ENCODE results near the gene TPCN2.

TPCN2 gene

DNA sequence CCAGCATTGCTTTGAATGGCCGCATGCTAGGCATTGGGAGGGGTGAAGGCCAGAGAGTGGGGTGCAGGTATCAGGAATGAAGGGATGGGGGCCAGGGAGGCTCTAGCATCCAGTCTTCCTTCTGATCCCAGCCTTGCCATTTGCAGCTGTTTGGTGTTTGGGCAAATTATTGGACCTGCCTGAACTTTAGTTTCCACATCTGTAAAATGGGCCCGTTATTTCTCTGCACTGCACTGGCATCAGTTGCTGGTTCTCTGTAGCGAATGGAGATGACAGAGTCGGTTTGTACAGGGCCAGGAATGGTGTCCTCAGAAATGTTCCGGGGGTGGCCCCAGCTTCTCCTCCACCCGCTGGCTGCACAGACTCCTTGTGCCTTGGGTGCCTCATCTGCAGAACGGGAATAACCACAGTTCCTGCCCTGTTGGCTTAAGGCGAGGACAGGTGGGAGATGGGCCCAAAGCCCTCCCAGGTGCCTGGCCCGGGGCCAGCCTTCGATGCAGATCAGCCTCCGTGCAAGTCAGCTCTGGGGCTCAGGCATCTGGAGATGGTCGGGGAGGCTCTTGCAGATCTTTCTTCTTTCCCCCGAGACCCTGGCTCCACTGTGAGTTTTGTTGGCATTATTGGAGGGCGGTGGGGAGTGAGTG is 55.6 kb downstream of the TPCN2 start:
- TF ChIP-seq, protein P1, sequence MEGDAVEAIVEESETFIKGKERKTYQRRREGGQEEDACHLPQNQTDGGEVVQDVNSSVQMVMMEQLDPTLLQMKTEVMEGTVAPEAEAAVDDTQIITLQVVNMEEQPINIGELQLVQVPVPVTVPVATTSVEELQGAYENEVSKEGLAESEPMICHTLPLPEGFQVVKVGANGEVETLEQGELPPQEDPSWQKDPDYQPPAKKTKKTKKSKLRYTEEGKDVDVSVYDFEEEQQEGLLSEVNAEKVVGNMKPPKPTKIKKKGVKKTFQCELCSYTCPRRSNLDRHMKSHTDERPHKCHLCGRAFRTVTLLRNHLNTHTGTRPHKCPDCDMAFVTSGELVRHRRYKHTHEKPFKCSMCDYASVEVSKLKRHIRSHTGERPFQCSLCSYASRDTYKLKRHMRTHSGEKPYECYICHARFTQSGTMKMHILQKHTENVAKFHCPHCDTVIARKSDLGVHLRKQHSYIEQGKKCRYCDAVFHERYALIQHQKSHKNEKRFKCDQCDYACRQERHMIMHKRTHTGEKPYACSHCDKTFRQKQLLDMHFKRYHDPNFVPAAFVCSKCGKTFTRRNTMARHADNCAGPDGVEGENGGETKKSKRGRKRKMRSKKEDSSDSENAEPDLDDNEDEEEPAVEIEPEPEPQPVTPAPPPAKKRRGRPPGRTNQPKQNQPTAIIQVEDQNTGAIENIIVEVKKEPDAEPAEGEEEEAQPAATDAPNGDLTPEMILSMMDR (conservative IDR thresholded peaks at IDR 0.05; ENCODE audit: low read length): no peak
- DNase-seq (ENCODE audit: low read depth): no peak
- no peak overlapping the region for H3K4me3 ChIP-seq (ENCODE audit: low read length)

DNA sequence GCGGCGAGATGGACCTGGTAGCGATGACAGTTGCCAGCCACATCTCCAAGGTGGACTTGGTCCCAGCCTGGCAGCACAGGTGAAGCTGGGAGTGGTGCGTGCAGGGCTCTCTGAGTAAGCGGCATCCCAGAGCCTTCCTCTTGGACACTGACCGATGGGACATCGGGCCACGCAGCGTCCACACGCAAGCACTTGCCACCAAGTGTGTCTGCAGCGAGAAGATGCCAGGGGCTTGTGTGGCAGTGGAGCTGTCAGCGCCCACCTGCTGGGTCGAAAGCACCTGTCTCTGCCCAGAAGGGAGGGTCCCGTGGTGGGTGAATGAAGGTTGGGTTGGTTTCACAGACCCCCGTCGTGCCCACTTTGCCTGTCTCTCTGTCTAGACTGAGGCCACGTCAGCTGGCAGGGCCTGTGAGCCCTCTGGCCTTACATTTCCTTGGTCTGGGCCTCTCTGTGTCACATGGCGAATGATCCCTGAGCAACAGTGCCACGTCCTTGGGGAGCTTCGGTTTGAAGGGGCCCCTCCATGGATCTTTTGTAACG is 56.2 kb downstream of the TPCN2 start:
- TF ChIP-seq, protein P1 (conservative IDR thresholded peaks at IDR 0.05; ENCODE audit: low read length): no peak
- no peak overlapping the region for H3K4me3 ChIP-seq (ENCODE audit: low read length)
- DNase-seq (ENCODE audit: low read depth): no peak

DNA sequence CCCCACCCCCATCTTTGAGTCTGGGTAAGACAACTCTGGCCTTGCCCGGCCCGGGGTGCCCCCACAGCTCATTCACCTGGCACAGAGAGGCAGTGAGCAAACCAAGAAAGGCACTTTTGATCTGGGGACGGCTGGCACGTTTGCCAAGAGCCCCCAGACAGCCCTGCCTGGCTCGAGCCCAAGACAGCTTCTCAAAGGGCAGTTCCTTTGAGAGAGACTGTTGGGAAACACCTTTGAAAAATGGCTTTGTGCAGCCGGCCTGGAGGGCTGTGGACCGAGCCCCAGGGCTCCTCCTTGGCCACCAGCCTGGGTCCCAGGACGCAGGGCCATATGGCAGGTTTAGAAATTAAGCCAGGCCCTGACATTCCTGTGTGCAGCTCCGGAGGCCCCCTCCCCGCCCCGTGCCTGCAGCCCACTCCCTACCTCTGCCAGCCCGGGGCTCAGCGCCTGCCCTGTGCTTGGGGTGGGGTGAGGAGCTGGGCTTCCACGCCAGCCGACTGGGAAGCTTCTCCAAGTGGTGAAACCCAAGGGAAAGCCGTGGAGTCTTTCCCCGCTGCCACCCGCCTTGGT is 56.8 kb downstream of the TPCN2 start:
- DNase-seq (ENCODE audit: low read depth): no peak
- H3K4me3 ChIP-seq (ENCODE audit: low read length): no peak overlapping the region
- TF ChIP-seq, protein P1 (conservative IDR thresholded peaks at IDR 0.05; ENCODE audit: low read length): no peak

DNA sequence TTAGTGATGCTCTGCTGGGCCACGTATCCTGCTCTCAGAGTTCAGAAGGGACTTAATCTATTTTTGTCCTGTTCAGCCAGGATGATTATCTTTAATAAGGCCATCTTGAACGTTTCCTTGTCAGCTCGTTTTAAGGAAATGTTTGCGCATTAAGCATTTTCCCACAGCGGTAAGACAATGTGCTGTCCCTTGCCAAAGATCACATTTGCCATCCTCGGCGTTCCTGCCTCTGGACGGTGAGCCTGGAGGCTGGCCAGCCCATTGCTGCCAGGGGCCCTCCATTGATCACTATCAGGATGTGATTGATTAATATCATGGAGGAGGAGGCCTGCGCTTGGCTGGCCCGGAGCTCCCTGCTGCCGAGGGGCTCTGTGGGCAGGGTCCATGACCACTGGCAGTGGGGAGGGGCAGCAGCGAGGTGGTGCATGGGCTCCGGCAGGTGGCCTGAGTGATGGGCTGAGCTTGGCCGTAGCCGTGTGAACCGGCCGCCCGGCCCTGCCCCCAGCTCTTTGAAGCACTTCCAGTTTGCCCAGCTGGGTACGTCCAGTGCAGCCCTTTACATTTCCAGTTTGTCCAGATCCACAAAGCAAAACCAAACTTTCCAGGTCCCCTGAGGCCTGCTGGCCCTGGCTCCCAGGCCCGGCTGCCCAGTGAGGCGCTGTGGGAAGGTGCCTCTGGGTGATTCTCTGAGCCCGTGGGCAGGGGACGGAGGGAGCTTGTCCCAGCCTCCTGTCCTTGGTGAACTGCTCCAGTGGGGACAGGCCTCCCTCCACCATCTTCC is 57.5 kb downstream of the TPCN2 start:
- DNase-seq (ENCODE audit: low read depth): no peak
- TF ChIP-seq, protein P1 (conservative IDR thresholded peaks at IDR 0.05; ENCODE audit: low read length): no peak
- H3K4me3 ChIP-seq (ENCODE audit: low read length): no peak overlapping the region

DNA sequence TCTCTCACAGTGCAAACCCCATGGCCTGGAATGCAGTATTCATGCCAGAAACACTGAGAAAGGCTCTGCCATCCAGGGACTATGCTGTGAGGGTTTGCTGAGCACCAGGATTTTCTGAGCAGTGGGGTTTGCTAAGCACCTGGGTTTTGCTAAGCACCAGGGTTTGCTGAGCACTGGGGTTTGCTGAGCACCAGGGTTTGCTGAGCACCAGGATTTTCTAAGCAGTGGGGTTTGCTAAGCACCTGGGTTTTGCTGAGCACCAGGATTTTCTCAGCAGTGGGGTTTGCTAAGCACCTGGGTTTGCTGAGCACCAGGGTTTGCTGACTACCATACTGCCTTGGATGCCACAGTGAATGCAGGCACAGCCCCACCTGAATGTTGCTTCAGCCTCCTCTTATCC is 58.7 kb downstream of the TPCN2 start:
- TF ChIP-seq, protein P1 (conservative IDR thresholded peaks at IDR 0.05; ENCODE audit: low read length): no peak
- no peak overlapping the region for H3K4me3 ChIP-seq (ENCODE audit: low read length)
- no peak for DNase-seq (ENCODE audit: low read depth)

DNA sequence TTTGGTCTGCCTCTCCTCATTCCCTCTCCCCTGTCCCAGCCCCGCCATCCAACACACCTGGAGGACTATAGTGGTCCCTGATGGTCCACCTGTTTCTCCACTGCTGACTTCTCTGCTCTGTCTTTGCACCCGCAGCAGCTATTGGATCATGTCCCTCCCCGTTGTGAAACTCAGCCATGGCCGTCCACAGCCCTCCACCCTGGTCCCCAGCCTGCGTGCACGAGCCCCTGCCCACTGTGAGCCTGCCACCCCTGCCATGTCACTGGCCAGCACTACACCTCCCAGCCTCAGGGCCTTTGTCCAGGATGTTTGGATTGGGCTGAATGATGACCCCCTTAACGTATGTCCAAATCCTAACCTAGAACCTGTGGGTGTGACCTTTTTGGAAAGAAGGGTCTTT is 59.3 kb downstream of the TPCN2 start:
- no peak overlapping the region for H3K4me3 ChIP-seq (ENCODE audit: low read length)
- DNase-seq (ENCODE audit: low read depth): no peak
- TF ChIP-seq, protein P1 (conservative IDR thresholded peaks at IDR 0.05; ENCODE audit: low read length): no peak
